Fibroblast of lung (primary cell): ENCODE results near the gene LGR4. TPM values are rescaled to one million over a fixed set of nuclear protein-coding genes. Genes with fewer than 3 reads are reported as not detected.

Experiments
- DNase-seq, 2 donors: peaks; one replicate each; pipeline versions ENCODE4 v3.0.0 to v3.0.0-alpha.2; 2010; ENCODE audit warnings: low read depth in 2 of 2
- H2AFZ ChIP-seq: 2 replicates; pipeline ENCODE4 v1.5.1; 2012; ENCODE audit warnings: low read length, control low read depth, inconsistent platforms
- H3K27ac ChIP-seq: 2 replicates; pipeline ENCODE4 v1.5.1; 2011; ENCODE audit warnings: low read length, control low read depth; ENCODE audit not compliant: insufficient read depth
- H3K27me3 ChIP-seq: 2 replicates; pipeline ENCODE4 v1.5.1; 2011; ENCODE audit warnings: mild to moderate bottlenecking, low read length; ENCODE audit not compliant: control insufficient read depth, insufficient read depth
- H3K36me3 ChIP-seq: 2 replicates; pipeline ENCODE4 v1.5.1; 2011; ENCODE audit warnings: low read length; ENCODE audit not compliant: control insufficient read depth, insufficient read depth
- H3K4me1 ChIP-seq: 2 replicates; pipeline ENCODE4 v1.5.1; 2011; ENCODE audit warnings: low read length; ENCODE audit not compliant: control insufficient read depth, insufficient read depth; ENCODE audit errors: extremely low read depth
- H3K4me2 ChIP-seq: 2 replicates; pipeline ENCODE4 v1.5.1; 2011; ENCODE audit warnings: low read length, control low read depth; ENCODE audit not compliant: insufficient read depth; ENCODE audit errors: extremely low read depth
- H3K4me3 ChIP-seq, 4 experiments: fragments of 200-600 bp in 1 of 4; sonication (generic) in 1 of 4; replicated peaks in 1 of 4; 2 replicates each; pipeline ENCODE4 v1.5.1; 2011 to 2016; ENCODE audit warnings: low read length in 4 of 4, low read depth in 3 of 4, mild to moderate bottlenecking in 3 of 4, control low read depth in 2 of 4, inconsistent platforms in 1 of 4, mixed read lengths in 1 of 4; ENCODE audit not compliant: insufficient read depth in 1 of 4; ENCODE audit errors: control extremely low read depth in 1 of 4
- H3K79me2 ChIP-seq: 2 replicates; pipeline ENCODE4 v1.5.1; 2012; ENCODE audit warnings: mild to moderate bottlenecking, low read length, inconsistent platforms; ENCODE audit not compliant: control insufficient read depth, insufficient read depth
- H3K9ac ChIP-seq: 2 replicates; pipeline ENCODE4 v1.5.1; 2011; ENCODE audit warnings: mild to moderate bottlenecking, low read length, control low read depth; ENCODE audit not compliant: insufficient read depth
- H3K9me3 ChIP-seq: 2 replicates; pipeline ENCODE4 v1.5.1; 2012; ENCODE audit warnings: low read depth, low read length; ENCODE audit not compliant: control insufficient read depth, insufficient read depth
- H4K20me1 ChIP-seq: 2 replicates; pipeline ENCODE4 v1.5.1; 2011; ENCODE audit warnings: low read length; ENCODE audit not compliant: control insufficient read depth, insufficient read depth; ENCODE audit errors: extremely low read depth
- CTCF ChIP-seq, 2 donors: IDR thresholded peaks in 1 of 2; conservative IDR thresholded peaks in 1 of 2; 1 replicate in 1 of 2; 2 replicates in 1 of 2; pipeline ENCODE4 v1.5.1; 2011 to 2012; ENCODE audit warnings: low read length in 2 of 2, control low read depth in 1 of 2, inconsistent platforms in 1 of 2, low read depth in 1 of 2, mild to moderate bottlenecking in 1 of 2
- EZH2 ChIP-seq: IDR thresholded peaks from 2 replicates; pipeline ENCODE4 v1.5.1; 2012; ENCODE audit warnings: low read length, control low read depth, mild to moderate bottlenecking; ENCODE audit errors: missing control alignments
- polyA plus RNA-seq, 2 donors: library from polyadenylated mRNA; depleted of rRNA in 1 of 2; stranded (reverse) in 1 of 2; unstranded in 1 of 2; fragments of >200 nt; gene quantifications; 2 replicates each; pipeline ENCODE4 v1.2.1, GENCODE V29; 2011 to 2012; ENCODE audit warnings: missing spikeins in 1 of 2
- total RNA-seq: library from RNA; depleted of rRNA; stranded (reverse); fragments of >200 nt; gene quantifications from 2 replicates; pipeline ENCODE4 v1.2.1, GENCODE V29; 2014

LGR4 gene
- total and polyA plus RNA-seq, 2 donors (not counting 1 experiment from before 2014, with no cell fraction given), result 6.4 to 8.8 TPM

DNA sequence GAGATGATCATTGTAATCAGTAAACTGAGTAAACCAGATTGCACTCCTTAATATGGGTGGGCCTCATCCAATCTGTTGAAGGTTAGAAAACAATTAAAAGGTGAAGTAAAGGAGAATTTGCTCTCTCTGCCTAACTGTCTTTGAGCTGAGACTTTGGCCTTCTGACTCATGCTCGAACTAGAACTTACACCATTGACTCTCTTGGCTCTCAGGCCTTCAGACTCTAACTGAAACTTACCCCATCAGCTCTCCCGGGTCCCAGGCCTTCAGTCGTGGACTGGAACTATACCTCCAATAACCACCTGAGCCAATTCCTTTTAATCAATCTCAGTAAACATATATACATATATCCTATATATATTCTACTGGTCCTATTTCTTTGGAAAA is 34.0 kb downstream of the LGR4 start:
- Histone ChIP-seq H4K20me1 (no peaks in the 10 kb centered on the region), H3K9ac (no peak overlapping the region), H3K4me3 (no peak overlapping the region), H3K27ac (no peak overlapping the region), H2AFZ (no peak overlapping the region), H3K9me3 (no peaks in the 10 kb centered on the region), H3K4me2 (no peak overlapping the region), H3K4me1 (no peaks in the 10 kb centered on the region), H3K79me2 (no peaks in the 10 kb centered on the region), H3K36me3 (no peaks in the 10 kb centered on the region), H3K27me3 (no peaks in the 10 kb centered on the region)
- TF ChIP-seq CTCF (conservative IDR thresholded peaks at IDR 0.05 in 1 of 2, IDR thresholded peaks at IDR 0.05 in 1 of 2; ENCODE audit: low read depth in 1 of 2, low read length in 2 of 2) (no peak), EZH2 (no peak)
- DNase-seq, result no peak

GRCh38 chr11:27437829-27438594 is 34.6 kb downstream of the LGR4 start:
- H3K79me2 ChIP-seq, result no peaks in the 10 kb centered on the region
- no peaks in the 10 kb centered on the region for H3K27me3 ChIP-seq
- no peak overlapping the region for H3K4me3 ChIP-seq
- H3K9me3 ChIP-seq, result no peaks in the 10 kb centered on the region
- no peaks in the 10 kb centered on the region for H4K20me1 ChIP-seq
- TF ChIP-seq EZH2, result no peak
- TF ChIP-seq CTCF (conservative IDR thresholded peaks at IDR 0.05 in 1 of 2, IDR thresholded peaks at IDR 0.05 in 1 of 2; ENCODE audit: low read depth in 1 of 2, low read length in 2 of 2), result no peak
- no peak overlapping the region for H3K9ac ChIP-seq
- no peak overlapping the region for H2AFZ ChIP-seq
- H3K4me2 ChIP-seq, result no peak overlapping the region
- H3K4me1 ChIP-seq, result no peaks in the 10 kb centered on the region
- peak in 1 of 2 donors; percentile 55 for DNase-seq
- no peaks in the 10 kb centered on the region for H3K36me3 ChIP-seq
- H3K27ac ChIP-seq, result no peak overlapping the region

GRCh38 chr11:27436916-27437315 is 35.7 kb downstream of the LGR4 start:
- Histone ChIP-seq H3K36me3 (no peaks in the 10 kb centered on the region), H3K4me2 (no peak overlapping the region), H3K4me3 (no peak overlapping the region), H4K20me1 (no peaks in the 10 kb centered on the region), H3K9me3 (no peaks in the 10 kb centered on the region), H3K4me1 (no peaks in the 10 kb centered on the region), H3K79me2 (no peaks in the 10 kb centered on the region), H3K27me3 (no peaks in the 10 kb centered on the region), H3K9ac (no peak overlapping the region), H3K27ac (no peak overlapping the region), H2AFZ (no peak overlapping the region)
- TF ChIP-seq CTCF (conservative IDR thresholded peaks at IDR 0.05 in 1 of 2, IDR thresholded peaks at IDR 0.05 in 1 of 2; ENCODE audit: low read depth in 1 of 2, low read length in 2 of 2), result no peak
- TF ChIP-seq EZH2, result no peak
- peak in 1 of 2 donors; percentile 21 for DNase-seq
